ENCODE results near the gene PTPRA. TPM values are rescaled to one million over a fixed set of nuclear protein-coding genes. Genes with fewer than 3 reads are reported as not detected.
"Not testable (repeated sequence)": the region's sequence is repeated elsewhere in the genome, so short reads cannot be mapped to it uniquely, and the experiment has no call there.

Gene PTPRA
- total RNA-seq, 2 experiments from 2014 or later, result 65.4 to 69.5 TPM

- intact Hi-C loops (cut with DNase I, micrococcal nuclease), result loop anchor here in 1 of 2 experiments (5.0 to 10.0 kb wide), 4 partner anchors 157 to 360 kb away; partner anchors contain the start of genes DDRGK1, DNAAF9, ITPA and PTPRA
- Histone ChIP-seq H3K27ac (ENCODE audit: low read depth in 1 of 2, low read length in 2 of 2) (no peak overlapping the region), H3K9me3 (ENCODE audit: control insufficient read depth in 1 of 2, insufficient read depth in 1 of 2, low read length in 2 of 2) (no peaks in the 10 kb centered on the region), H3K27me3 (ENCODE audit: control insufficient read depth in 1 of 2, insufficient read depth in 2 of 2, low read length in 2 of 2) (no peaks in the 10 kb centered on the region), H3K36me3 (ENCODE audit: insufficient read depth, low read length) (peaks cover 24% of the 10 kb centered on the region), H3K4me1 (ENCODE audit: insufficient read depth, low read length) (peaks cover 27% of the 10 kb centered on the region), H3K4me3 (ENCODE audit: low read length) (no peak overlapping the region)
- ChIA-PET CTCF (no interaction called here), POLR2A (no interaction called here)
- H3K4me1 Mint-ChIP-seq (ENCODE audit: low read depth), result peaks cover 21% of the 10 kb centered on the region
- no peaks in the 10 kb centered on the region for H3K9me3 Mint-ChIP-seq
- TF ChIP-seq, protein P1, sequence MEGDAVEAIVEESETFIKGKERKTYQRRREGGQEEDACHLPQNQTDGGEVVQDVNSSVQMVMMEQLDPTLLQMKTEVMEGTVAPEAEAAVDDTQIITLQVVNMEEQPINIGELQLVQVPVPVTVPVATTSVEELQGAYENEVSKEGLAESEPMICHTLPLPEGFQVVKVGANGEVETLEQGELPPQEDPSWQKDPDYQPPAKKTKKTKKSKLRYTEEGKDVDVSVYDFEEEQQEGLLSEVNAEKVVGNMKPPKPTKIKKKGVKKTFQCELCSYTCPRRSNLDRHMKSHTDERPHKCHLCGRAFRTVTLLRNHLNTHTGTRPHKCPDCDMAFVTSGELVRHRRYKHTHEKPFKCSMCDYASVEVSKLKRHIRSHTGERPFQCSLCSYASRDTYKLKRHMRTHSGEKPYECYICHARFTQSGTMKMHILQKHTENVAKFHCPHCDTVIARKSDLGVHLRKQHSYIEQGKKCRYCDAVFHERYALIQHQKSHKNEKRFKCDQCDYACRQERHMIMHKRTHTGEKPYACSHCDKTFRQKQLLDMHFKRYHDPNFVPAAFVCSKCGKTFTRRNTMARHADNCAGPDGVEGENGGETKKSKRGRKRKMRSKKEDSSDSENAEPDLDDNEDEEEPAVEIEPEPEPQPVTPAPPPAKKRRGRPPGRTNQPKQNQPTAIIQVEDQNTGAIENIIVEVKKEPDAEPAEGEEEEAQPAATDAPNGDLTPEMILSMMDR (IDR thresholded peaks at IDR 0.05), result no peak
- H3K27me3 Mint-ChIP-seq, result no peaks in the 10 kb centered on the region
- H3K4me3 Mint-ChIP-seq, result peak overlapping the region; percentile 66
- peaks cover 41% of the 10 kb centered on the region for H3K36me3 Mint-ChIP-seq (ENCODE audit: low read depth)
- H3K27ac Mint-ChIP-seq, result peak overlapping the region; percentile 14
- no peak for ATAC-seq (ENCODE audit: poor library complexity)
- DNase-seq, result no peak
Measured at GRCh38 chr20:3047486-3048419, 174.5 kb downstream of the PTPRA start.

DNA sequence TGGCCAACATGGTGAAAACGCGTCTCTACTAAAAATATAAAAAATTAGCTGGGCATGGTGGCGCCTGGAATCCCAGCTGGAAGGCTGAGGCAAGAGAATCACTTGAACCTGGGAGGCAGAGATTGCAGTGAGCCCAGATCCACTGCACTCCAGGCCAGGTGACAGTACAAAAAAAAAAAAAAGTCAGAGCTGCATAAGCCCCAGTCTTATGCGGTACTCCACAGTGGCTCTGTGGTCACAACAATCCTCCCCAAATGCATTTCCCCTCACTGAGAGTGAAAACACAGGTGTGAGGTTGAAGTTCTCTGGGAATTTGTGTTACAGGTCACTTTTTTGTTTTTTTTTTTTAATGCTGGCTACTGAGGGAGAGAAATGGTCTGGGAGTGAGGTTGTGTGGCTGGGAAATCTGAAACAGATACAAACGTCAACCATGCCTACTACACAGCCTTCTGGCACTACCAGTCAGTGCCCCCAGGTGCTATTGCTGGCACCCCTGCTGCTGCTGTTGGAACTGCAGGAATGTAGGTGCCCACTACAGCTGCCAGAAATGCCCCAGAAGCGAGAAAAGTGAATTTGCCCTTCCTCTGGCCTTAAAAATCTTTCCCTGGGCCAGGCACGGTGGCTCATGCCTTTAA is 178.2 kb downstream of the PTPRA start:
- H3K27me3 Mint-ChIP-seq, result no peaks in the 10 kb centered on the region
- H3K9me3 ChIP-seq (ENCODE audit: control insufficient read depth in 1 of 2, insufficient read depth in 1 of 2, low read length in 2 of 2), result no peaks in the 10 kb centered on the region
- no peak overlapping the region for H3K27ac ChIP-seq (ENCODE audit: low read depth in 1 of 2, low read length in 2 of 2)
- peaks cover 18% of the 10 kb centered on the region for H3K4me1 ChIP-seq (ENCODE audit: insufficient read depth, low read length)
- H3K36me3 ChIP-seq (ENCODE audit: insufficient read depth, low read length), result peaks cover 24% of the 10 kb centered on the region
- no peak overlapping the region for H3K27ac Mint-ChIP-seq
- H3K27me3 ChIP-seq (ENCODE audit: control insufficient read depth in 1 of 2, insufficient read depth in 2 of 2, low read length in 2 of 2), result no peaks in the 10 kb centered on the region
- H3K4me3 ChIP-seq (ENCODE audit: low read length), result no peak overlapping the region
- POLR2A ChIA-PET, result no interaction called here
- H3K36me3 Mint-ChIP-seq (ENCODE audit: low read depth), result peaks cover 34% of the 10 kb centered on the region
- CTCF ChIA-PET, result no interaction called here
- no peak overlapping the region for H3K4me3 Mint-ChIP-seq
- peaks cover 18% of the 10 kb centered on the region for H3K4me1 Mint-ChIP-seq (ENCODE audit: low read depth)
- intact Hi-C loops (cut with DNase I, micrococcal nuclease), result loop anchor here in 1 of 2 experiments (10.0 kb wide), 1 partner anchor 163 kb away; no protein-coding TSS in a partner anchor
- H3K9me3 Mint-ChIP-seq, result no peaks in the 10 kb centered on the region
- ATAC-seq (ENCODE audit: poor library complexity) (peak; percentile 47), DNase-seq (no peak)
- TF ChIP-seq, protein P1 (IDR thresholded peaks at IDR 0.05), result no peak

DNA sequence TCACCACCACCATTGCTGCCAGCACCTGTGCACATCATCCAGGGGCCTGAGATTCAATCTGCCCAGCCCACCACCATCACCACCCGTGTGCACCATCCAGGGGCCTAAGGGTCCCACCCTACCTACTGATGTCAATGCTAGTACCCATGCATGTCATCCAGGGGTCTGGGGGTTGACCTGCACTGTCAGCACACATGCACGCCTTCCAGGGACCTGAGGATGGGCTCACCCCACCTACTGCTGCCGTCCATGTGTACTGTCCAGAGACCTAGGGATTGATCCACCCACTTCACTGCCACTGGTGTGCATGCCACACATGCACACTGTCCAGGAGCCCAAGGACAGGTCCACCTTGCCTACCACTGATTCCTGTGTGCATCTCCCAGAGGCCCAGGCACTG is 186.2 kb downstream of the PTPRA start:
- DNase-seq (no peak), ATAC-seq (ENCODE audit: poor library complexity) (no peak)
- no peak overlapping the region for H3K4me3 Mint-ChIP-seq
- Histone ChIP-seq H3K4me1 (ENCODE audit: insufficient read depth, low read length) (no peaks in the 10 kb centered on the region), H3K9me3 (ENCODE audit: control insufficient read depth in 1 of 2, insufficient read depth in 1 of 2, low read length in 2 of 2) (no peaks in the 10 kb centered on the region), H3K27me3 (ENCODE audit: control insufficient read depth in 1 of 2, insufficient read depth in 2 of 2, low read length in 2 of 2) (no peaks in the 10 kb centered on the region), H3K4me3 (ENCODE audit: low read length) (no peak overlapping the region), H3K27ac (ENCODE audit: low read depth in 1 of 2, low read length in 2 of 2) (no peak overlapping the region), H3K36me3 (ENCODE audit: insufficient read depth, low read length) (no peaks in the 10 kb centered on the region)
- intact Hi-C loops (cut with DNase I, micrococcal nuclease), result loop anchor here in 1 of 2 experiments (10.0 kb wide), 1 partner anchor 155 kb away; no protein-coding TSS in a partner anchor
- TF ChIP-seq, protein P1 (IDR thresholded peaks at IDR 0.05), result no peak
- no peaks in the 10 kb centered on the region for H3K27me3 Mint-ChIP-seq
- POLR2A ChIA-PET, result no interaction called here
- CTCF ChIA-PET, result interaction anchor here (0.6 kb wide), 1 partner anchor 257 kb away, joined by 5 read pairs; no protein-coding TSS in a partner anchor
- peaks cover 14% of the 10 kb centered on the region for H3K4me1 Mint-ChIP-seq (ENCODE audit: low read depth)
- no peak overlapping the region for H3K27ac Mint-ChIP-seq
- H3K9me3 Mint-ChIP-seq, result no peaks in the 10 kb centered on the region
- H3K36me3 Mint-ChIP-seq (ENCODE audit: low read depth), result no peaks in the 10 kb centered on the region

DNA sequence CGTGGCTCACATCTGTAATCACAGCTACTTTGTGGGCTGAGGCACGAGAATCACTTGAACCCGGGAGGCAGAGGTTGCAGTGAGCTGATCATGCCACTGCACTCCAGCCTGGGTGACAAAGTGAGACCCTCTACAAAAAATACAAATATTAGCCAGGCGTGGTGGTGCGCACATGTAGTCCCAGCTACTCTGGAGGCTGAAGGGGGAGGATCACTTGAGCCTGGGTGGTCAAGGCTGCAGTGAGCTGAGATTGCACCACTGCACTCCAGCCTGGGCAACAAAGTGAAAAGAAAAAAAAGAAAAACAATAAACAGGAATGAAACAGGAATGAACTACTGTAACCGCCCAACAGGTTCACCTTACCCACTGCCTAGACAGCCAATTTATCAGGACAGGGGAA is 190.8 kb downstream of the PTPRA start:
- H3K4me1 ChIP-seq (ENCODE audit: insufficient read depth, low read length); DNase-seq; H3K4me3 ChIP-seq (ENCODE audit: low read length); H3K9me3 Mint-ChIP-seq; H3K27me3 Mint-ChIP-seq; H3K36me3 ChIP-seq (ENCODE audit: insufficient read depth, low read length); H3K27ac ChIP-seq (ENCODE audit: low read depth in 1 of 2, low read length in 2 of 2); H3K27me3 ChIP-seq (ENCODE audit: control insufficient read depth in 1 of 2, insufficient read depth in 2 of 2, low read length in 2 of 2); H3K9me3 ChIP-seq (ENCODE audit: control insufficient read depth in 1 of 2, insufficient read depth in 1 of 2, low read length in 2 of 2); CTCF ChIA-PET; H3K36me3 Mint-ChIP-seq (ENCODE audit: low read depth); intact Hi-C loops (cut with DNase I, micrococcal nuclease); ATAC-seq (ENCODE audit: poor library complexity); H3K4me3 Mint-ChIP-seq; H3K27ac Mint-ChIP-seq; POLR2A ChIA-PET: not testable (repeated sequence)
- peaks cover 33% of the 10 kb centered on the region for H3K4me1 Mint-ChIP-seq (ENCODE audit: low read depth)

All from CD4-positive, alpha-beta T cell (primary cell).